ENCODE measurements around the gene UMODL1.

- no peak for TF ChIP-seq CTCF (IDR thresholded peaks at IDR 0.05)
- no peak for TF ChIP-seq POLR2A (IDR thresholded peaks at IDR 0.05)
Observed at GRCh38 chr21:42059721-42060120, 11.4 kb upstream of the UMODL1 start.

Data from testis (tissue), 2 donors.